HG03039 (cell line): ENCODE data around the gene MESP1.
"Not testable (repeated sequence)": the region's sequence is repeated elsewhere in the genome, so short reads cannot be mapped to it uniquely, and the experiment has no call there.

Experiments used
- ATAC-seq: cut with Tn5 transposase; IDR thresholded peaks from one replicate; pipeline ENCODE4 v1.9.1; 2021; ENCODE audit warnings: mild to moderate bottlenecking, moderate library complexity; ENCODE audit not compliant: unreplicated experiment

MESP1 gene, protein sequence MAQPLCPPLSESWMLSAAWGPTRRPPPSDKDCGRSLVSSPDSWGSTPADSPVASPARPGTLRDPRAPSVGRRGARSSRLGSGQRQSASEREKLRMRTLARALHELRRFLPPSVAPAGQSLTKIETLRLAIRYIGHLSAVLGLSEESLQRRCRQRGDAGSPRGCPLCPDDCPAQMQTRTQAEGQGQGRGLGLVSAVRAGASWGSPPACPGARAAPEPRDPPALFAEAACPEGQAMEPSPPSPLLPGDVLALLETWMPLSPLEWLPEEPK

GRCh38 chr15:89750560-89751542 is at the start of gene MESP1:
TSS of gene MESP1 (minus strand) at chr15:89751249. CDS start at chr15:89751231, 18 bp downstream.
- ATAC-seq: peak; percentile 86

- no peak for ATAC-seq
Observed at GRCh38 chr15:89799918-89800498, 49.0 kb upstream of the MESP1 start.

DNA sequence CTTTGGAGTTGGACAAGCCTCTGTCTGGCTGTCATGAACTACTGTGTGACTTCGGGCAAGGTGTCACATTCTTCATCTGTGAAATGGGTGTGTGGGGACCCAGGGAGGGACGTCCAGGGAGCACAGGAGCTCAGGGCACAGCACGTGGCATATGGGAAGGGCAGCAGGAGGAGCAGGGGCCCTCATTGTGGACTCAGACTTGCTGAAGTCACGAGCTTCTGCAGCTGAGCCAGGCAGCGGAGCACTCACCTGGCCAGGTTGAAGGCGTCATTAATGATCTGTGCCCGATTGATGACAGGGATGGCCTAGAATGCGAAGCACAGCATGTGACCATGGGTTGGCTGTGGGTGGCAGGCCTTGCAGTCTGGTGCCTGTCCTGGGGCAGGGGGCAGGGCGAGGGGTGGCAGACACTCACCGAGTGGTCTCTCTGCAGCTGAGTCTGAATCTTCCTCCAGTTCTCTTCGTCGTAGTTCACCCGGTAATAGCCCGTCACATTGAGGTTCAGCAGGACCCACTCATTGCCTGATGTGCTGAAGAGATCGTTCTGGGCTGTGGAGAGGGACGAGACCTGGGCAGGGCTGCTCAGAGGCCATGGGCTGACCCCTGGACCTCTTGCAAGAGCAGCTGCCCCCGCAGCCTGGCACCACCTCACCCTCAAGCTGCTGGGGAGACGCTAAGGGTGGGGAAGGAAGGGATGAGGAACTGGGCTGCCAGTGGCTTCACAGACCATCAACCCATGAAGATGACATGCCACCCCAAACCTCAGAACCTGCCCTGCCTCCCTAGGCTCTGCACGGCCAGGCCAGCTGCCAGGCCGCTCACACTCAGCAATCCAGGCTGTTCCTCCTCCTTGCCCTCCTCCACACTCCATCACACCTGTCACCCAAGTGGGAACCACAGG is 48.2 kb upstream of the MESP1 start:
- ATAC-seq: no peak

GRCh38 chr15:89797678-89798201 is 46.7 kb upstream of the MESP1 start:
- no peak for ATAC-seq

- ATAC-seq: no peak
Observed at GRCh38 chr15:89795996-89796395, 44.9 kb upstream of the MESP1 start.

DNA sequence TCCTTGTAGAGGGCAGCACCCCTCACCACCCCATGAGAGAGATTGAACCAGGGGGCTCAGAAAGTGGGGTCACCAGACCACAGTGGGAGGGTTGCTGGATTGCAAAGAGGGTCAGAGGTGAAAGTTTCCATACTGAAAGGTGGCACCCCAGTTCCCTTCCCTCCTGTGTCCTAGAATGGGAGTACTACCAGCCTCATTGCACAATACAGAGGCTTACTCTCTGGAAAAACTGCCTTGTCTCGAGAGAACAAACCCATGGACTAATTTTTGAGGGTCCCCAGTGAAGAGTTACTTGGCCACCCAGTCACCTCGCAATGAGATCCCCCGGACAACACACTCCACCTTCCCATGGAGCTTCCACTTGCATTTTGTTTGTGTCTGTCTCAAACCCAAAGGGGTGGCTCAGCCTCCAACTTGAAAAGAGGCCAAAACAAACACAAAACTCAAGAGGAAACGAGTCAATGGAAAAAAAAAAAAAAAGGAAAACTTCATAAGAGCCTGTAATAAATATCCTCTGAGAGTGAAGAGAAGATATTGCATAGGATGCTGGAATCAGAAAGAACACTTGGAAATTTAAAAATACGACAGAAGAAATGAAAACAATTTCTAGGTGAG is 43.7 kb upstream of the MESP1 start:
- no peak for ATAC-seq

DNA sequence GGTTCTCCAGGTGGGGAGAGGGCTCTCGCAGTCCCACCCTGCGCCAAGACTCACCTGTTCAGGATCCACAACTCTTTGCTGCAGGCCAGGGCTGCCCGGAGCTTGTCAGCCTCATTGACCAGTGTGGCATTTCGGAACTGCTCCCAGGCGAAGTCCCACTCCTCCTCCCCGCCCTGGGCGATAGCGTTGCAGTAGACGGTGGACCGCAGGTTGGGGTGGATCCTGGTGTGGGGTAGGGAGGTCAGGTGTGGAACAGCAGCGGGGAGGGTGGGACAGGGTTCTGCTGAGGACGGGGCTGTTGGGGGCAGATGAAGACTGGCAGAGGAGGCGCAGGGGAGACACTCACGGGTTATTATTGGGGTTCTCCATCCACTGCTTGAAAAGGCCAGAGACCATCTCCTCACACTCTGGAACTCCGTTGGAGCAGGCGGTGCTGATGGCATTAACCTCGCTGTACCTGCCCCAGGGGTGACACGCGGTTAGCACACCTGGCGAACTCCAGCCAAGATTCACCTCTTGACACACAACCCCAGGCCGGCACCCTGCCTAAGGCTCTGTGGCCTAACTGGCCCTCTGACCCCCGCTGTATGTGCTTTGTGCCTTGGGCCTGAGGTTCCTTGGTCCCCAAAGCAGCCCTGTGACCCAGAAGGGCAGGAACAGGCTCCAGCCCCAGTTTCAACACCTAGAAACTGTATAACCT is 41.2 kb upstream of the MESP1 start:
- ATAC-seq: no peak

DNA sequence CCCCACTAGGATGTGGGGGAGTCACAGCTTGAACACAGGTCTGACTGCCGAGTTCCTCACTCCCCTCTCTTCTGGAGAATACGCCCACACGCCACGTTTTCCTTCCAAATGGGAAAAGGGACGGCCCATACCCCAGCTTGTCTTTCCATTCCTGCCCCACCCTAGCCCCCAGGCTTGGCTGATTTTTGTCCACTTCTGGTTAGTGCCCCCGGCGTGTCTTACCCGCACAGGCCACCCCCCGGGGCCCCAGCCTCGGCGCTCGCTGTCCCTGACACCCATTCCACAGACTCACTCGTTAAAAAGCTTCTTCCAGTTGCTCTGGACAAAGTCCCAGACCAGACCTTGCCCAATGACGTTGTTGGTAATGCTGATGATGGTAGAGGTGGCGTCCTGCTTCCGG is 39.6 kb upstream of the MESP1 start:
- no peak for ATAC-seq

DNA sequence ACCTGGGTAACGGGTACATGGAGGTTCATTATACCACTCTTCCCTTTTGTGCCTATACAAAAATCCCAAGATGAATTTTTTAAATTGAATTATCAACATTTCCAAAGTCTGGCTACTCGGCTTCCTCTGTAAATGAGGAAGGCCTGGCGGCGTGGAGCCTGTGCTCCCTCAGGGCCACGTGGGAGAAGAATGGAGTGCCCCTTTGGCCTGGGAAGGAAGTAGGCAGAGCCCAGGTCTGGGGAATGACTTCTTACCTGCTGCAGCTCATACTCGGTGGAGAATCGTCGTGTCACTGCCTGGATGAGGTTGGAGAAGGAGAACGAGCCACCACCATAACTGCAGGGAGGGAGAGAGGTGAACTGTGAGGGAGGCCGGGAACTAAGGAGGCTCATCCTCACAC is 39.2 kb upstream of the MESP1 start:
- no peak for ATAC-seq

DNA sequence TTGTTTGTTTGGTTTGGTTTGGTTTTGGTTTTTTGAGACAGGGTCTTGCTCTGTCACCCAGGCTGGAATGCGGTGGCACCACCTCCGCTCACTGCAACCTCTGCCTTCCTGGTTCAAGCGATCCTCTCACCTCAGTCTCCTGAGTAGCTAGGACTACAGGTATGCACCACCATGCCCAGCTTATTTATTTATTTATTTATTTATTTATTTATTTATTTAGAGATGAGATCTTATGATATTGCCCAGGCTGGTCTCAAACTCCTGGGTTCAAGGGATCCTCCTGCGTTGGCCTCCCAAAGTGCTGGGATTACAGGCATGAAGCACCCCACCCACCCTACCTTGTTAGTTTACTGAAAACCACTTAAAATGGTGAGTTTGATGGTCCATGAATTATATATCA is 37.5 kb upstream of the MESP1 start:
- not testable (repeated sequence) for ATAC-seq

GRCh38 chr15:89787944-89788343 is 36.9 kb upstream of the MESP1 start:
- no peak for ATAC-seq

DNA sequence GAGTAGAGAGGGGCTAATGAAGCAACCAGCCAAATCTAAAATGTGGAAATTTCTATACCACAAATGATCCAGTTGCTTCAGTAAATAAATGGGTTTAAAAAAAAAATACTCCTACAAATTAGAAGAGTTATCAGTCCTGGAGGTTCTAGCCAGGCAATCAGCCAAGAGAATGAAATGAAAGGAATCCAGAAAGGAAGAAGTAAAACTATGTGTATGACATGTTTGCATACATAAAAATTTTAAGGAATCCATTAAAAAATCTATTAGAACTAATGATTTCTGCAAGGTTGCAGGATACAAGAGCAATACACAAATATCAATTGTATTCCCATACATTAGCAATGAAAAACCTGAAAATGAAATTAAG is 34.7 kb upstream of the MESP1 start:
- no peak for ATAC-seq

DNA sequence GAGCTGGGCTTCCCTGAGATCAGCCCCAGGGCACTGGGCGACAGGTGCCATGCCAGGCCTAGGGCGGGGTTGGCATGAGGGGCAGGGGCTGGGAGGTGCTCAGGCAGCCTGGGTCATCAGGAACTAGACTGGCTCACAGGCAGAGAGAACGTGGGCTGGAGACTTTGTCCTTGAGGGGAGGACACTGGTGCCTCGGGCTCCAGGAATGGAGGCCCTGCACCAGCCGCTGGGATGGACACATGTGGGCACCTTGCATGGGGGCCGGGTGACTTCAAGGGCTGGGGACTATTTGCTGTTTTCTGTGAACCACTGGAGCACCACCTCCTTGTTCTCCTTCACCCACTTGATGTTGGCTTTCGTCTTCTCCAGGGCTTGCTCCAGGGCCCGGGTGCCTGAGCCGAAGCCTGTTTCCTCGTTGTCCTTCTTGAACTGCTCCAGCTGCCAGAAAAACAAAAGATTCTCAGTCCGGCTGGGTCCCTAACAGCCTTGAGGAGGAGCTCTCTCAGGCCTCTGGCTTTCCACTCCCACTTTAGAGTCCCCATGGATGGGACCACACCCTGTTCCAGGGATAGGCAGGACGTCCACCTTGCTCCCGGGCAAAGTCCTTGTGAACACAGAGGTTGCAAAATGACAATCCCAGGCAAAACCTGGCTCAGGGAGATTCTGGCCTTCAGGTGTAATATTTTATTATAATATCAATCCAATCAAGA is 34.2 kb upstream of the MESP1 start:
- no peak for ATAC-seq

GRCh38 chr15:89784686-89784960 is 33.6 kb upstream of the MESP1 start:
- ATAC-seq: no peak

DNA sequence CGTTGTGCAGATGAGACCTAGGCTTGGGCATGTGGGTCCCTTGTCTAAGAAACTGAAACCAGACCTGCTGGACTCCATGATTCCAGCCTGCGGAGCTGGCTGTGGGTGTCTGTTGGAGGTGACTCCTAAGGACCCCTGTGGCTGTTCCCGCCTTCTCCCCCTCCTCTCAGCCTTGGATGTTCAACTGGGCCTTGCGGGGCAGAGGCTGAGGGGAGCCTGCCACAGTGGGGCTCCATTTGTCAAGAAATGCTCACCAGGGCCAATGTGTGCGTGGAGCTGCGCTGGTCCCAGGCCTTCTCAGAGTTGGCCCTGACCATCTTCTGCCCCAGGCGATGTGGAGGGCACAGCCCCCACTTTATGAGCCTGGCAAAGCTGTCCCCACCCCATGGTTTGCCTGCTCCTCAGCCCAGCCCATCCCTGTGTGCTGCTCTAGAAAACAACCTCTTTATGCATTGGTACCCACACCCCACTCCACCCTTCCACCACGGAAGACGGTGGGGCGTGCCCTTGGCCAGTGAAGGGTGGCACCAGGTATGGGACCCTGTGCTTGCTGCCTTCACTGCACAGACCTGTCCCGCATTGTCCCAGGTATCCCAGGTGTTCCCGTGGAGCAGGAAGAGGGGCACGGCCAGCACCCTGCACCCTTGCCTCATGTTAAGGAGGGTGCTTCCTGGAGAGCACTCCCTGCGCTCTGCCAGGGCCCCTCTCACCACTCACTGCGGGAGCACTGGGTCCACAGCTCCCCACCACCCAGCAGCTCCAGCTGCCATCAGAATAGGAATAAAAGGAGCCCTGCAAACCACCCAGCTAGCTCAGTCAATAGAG is 33.0 kb upstream of the MESP1 start:
- ATAC-seq: no peak

GRCh38 chr15:89783111-89783860 is 32.2 kb upstream of the MESP1 start:
- no peak for ATAC-seq

GRCh38 chr15:89782619-89782950 is 31.5 kb upstream of the MESP1 start:
- ATAC-seq: not testable (repeated sequence)
